SK-N-MC (cell line): ENCODE measurements around the gene ARL14.

Experiments used
- EZH2 ChIP-seq: fragments of 200-600 bp; sonication (generic); IDR thresholded peaks from one replicate; pipeline ENCODE4 v1.6.1; 2017; ENCODE audit warnings: antibody characterized with exemption
- POLR2AphosphoS5 ChIP-seq: IDR thresholded peaks from 2 replicates; pipeline ENCODE4 v1.6.1; 2012; ENCODE audit warnings: mild to moderate bottlenecking, low read depth, low read length, borderline replicate concordance

GRCh38 chr3:160671231-160671630 is 5.7 kb upstream of the ARL14 start:
- TF ChIP-seq EZH2 (no peak), POLR2AphosphoS5 (no peak)
